NB4 (cell line): ENCODE data around the gene TAF4.

Source experiments
- CTCF ChIP-seq: IDR thresholded peaks from one replicate; pipeline ENCODE4 v1.5.1; 2012; ENCODE audit warnings: low read depth, low read length
- POLR2A ChIP-seq: IDR thresholded peaks from 2 replicates; pipeline ENCODE4 v1.6.1; 2011; ENCODE audit warnings: mild to moderate bottlenecking; ENCODE audit not compliant: insufficient read length; ENCODE audit errors: extremely low read depth
- TF ChIP-seq, protein P1 (sequence below): IDR thresholded peaks from 2 replicates; pipeline ENCODE4 v1.6.1; 2011; ENCODE audit warnings: low read depth, low read length

DNA sequence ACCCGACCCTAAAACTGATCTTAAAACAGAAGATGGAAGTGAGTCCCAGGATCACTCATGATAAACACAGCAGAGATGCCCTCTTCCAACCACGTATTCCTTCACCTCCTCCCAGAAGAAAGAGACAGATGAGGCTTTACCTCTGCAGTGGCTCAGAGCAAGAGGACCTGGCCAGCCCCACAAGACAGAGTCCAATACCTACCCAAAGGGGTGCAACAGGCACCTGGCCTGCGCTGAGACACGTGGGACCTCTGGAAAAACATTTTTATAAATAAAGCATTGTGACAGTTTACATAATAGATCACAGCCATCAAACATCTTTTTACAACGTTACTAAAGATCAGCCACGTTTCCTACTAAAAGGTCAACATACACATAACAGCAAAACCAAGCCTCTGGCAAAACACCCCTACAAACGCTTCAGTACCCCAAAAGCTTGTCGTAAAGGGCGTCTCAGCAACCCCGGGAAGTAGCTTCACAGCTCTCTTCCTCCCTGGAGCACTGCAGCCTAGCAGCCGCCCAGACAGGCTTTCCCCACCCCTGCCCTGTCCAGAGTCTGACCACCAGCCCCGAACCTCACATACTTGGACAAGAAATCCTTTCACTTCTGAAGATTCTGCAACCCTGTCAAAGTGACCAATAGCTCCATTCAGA is 2.9 kb downstream of the TAF4 start:
- no peak for TF ChIP-seq CTCF
- TF ChIP-seq POLR2A, result no peak
- TF ChIP-seq, protein P1, sequence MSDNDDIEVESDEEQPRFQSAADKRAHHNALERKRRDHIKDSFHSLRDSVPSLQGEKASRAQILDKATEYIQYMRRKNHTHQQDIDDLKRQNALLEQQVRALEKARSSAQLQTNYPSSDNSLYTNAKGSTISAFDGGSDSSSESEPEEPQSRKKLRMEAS, result no peak
